ENCODE results near the gene KLK1.

- TF ChIP-seq EP300 (IDR thresholded peaks at IDR 0.05; ENCODE audit: borderline replicate concordance) (no peak), EGR1 (IDR thresholded peaks at IDR 0.05) (no peak), MAX (IDR thresholded peaks at IDR 0.05) (no peak), YY1 (IDR thresholded peaks at IDR 0.05; ENCODE audit: low read depth) (no peak), CEBPB (IDR thresholded peaks at IDR 0.05) (no peak), CREB1 (IDR thresholded peaks at IDR 0.05; ENCODE audit: low read depth) (no peak), REST (IDR thresholded peaks at IDR 0.05; ENCODE audit: low read depth) (no peak), TAF1 (IDR thresholded peaks at IDR 0.05; ENCODE audit: low read depth) (no peak), NFIC (IDR thresholded peaks at IDR 0.05) (no peak), RAD21 (IDR thresholded peaks at IDR 0.05; ENCODE audit: low read depth) (no peak), ZBTB7A (IDR thresholded peaks at IDR 0.05; ENCODE audit: low read depth) (no peak), USF1 (IDR thresholded peaks at IDR 0.05) (no peak), TCF12 (IDR thresholded peaks at IDR 0.05; ENCODE audit: low read depth) (no peak), FOXM1 (IDR thresholded peaks at IDR 0.05; ENCODE audit: borderline replicate concordance, low read depth) (no peak)
Observed at GRCh38 chr19:50836543-50837195, 13.1 kb upstream of the KLK1 start.
